Measurements from ENCODE around the gene STK32B.

GRCh38 chr4:5069901-5070300 lies 18.6 kb downstream of the STK32B start:
- TF ChIP-seq CTCF (IDR thresholded peaks at IDR 0.05) (no peak), POLR2A (IDR thresholded peaks at IDR 0.05) (no peak)
